HG02610 (cell line): ENCODE results near the gene LILRB3.
"Not testable (repeated sequence)": the region's sequence is repeated elsewhere in the genome, so short reads cannot be mapped to it uniquely, and the experiment has no call there.

ENCODE experiments used
- ATAC-seq: cut with Tn5 transposase; IDR thresholded peaks from one replicate; pipeline ENCODE4 v1.9.1; 2021; ENCODE audit warnings: mild to moderate bottlenecking, moderate library complexity; ENCODE audit not compliant: unreplicated experiment

The LILRB3 gene

DNA sequence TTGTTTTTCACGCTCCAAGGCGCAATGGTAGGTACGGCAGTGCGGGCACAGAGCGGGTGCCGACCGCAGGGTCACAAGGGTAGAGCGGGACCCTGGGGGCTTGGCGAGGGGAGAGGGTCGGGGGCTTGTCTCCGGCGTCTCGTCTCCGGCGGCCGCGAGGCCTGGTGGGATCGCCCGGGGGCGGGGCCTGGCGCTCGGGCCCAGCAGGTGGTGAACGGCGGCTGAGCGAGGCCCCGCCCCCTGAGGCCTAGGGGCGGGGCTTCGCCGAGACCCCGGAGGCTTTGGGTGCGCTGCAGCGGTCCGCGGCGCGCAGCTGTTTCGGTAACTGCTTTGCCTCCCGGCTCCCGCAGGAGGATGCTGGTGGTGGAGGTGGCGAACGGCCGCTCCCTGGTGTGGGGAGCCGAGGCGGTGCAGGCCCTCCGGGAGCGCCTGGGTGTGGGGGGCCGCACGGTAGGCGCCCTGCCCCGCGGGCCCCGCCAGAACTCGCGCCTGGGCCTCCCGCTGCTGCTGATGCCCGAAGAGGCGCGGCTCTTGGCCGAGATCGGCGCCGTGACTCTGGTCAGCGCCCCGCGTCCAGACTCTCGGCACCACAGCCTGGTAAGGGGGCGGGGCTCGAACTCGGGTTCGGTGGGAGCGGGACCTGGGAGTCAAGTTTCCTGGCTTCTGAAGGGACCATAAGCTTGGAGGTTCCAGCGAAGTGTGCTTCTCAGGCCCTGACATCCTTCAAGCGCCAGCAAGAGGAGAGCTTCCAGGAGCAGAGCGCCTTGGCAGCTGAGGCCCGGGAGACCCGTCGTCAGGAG is 31.6 kb downstream of the LILRB3 start, which contains the start of gene TSEN34:
Gene TSEN34, plus strand, starts transcription at position 298 of the 800 bp plus-strand sequence. Its CDS starts 57 bp downstream, at position 355.
- peak; percentile 29 for ATAC-seq

GRCh38 chr19:54190503-54191010 is 32.2 kb downstream of the LILRB3 start:
- ATAC-seq, result peak; percentile 49

DNA sequence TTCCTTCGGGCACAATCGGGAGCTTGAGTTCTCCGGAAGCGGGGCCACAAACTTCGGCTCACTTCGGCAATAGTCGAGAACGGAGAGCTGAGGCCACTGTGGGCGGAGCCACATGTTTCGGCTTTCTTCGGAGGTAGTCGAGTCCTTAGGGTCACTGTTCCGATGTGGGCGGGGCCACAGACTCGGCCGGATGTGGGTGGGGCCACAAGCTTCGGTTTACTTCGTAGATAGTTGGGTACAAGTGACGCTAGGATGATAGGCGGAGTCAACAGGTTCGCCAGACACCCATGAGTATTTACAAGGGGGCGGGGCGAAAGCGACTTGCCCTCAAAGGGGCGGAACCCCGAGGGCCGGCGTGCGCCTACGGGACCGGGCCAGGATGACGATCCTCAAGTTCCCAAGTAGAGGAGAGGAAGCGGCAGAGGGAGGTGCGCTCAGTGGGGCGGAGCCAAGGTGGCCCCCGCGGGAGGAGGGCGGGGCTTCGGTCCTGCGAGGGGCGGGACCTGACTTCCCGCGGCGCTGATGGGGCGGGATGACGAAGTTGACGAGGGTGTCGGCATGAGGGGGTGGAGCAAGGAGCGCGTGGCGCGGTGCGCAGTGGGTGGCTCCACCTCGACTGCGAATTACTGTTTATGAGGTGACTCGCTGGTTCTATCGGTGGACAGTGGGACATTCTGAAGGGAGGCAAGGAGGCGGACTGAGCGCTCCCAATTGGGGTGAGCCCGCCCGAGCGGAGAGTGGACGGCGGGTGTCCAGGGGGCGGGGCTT is 32.9 kb downstream of the LILRB3 start:
- ATAC-seq, result peak; percentile 48

- ATAC-seq, result peak; percentile 8
Observed at GRCh38 chr19:54189145-54189734, 33.6 kb downstream of the LILRB3 start, which contains the start of gene MBOAT7. Gene MBOAT7 (minus strand): TSS chr19:54189580. CDS start chr19:54188508, 1,072 bp downstream.

GRCh38 chr19:54188215-54188871 is 34.5 kb downstream of the LILRB3 start:
- no peak for ATAC-seq

DNA sequence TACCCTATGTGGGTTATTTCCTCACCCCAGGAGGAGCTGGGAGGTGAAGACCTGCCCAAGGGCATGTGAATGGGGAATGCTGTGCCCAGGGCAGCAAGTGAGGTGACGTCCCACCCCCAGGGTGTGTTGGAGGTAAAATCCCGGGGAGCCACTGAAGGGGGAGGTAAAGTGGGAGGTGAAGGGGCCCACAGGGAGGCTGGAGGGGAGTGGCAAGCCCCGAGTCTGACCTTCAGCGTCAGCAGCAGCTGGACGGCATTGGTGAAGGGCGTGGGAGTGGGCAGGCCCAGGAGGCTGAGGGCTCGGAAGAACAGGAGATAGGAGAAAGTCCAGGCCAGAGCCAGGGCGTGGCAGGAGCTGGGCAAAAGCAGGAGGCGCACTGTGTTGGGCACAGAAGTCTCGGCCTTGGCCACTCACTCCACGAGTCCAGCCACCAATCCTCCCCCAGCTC is 35.8 kb downstream of the LILRB3 start:
- ATAC-seq, result no peak

GRCh38 chr19:54186351-54186750 is 36.5 kb downstream of the LILRB3 start:
- no peak for ATAC-seq

GRCh38 chr19:54183431-54183830 is 39.4 kb downstream of the LILRB3 start:
- no peak for ATAC-seq

GRCh38 chr19:54181894-54182293 is 40.9 kb downstream of the LILRB3 start:
- ATAC-seq, result not testable (repeated sequence)

- ATAC-seq, result no peak
Observed at GRCh38 chr19:54180691-54181091, 42.1 kb downstream of the LILRB3 start.

GRCh38 chr19:54179921-54180461 is 42.8 kb downstream of the LILRB3 start:
- ATAC-seq, result no peak

DNA sequence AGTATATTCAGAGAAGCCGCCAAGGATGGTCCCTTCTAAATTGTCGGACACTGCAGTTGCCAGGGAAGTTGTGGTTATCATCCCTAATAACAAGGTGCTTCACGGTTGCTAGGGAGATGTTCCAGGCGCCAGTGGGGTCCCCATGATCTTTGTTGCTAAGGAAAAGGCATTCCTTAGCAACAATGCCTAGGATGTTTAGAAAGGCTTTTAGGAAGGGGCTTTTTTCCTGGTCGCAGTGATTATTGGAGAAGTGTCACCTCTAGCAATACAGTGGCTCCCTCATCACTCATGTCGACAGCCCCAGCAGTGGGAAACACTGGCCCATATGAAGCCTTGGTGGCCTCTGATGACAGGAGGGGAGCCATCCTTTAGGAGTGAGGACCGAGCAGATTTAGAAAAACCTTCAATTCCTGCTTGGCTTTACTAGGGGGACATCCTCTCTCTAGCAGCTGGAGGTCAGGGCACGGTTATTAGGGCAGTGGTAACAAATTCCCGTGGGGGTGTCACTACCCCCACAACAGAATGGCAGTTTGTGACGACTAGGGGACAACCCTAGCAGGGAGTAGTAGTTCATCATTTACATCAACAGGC is 43.5 kb downstream of the LILRB3 start:
- ATAC-seq, result no peak

DNA sequence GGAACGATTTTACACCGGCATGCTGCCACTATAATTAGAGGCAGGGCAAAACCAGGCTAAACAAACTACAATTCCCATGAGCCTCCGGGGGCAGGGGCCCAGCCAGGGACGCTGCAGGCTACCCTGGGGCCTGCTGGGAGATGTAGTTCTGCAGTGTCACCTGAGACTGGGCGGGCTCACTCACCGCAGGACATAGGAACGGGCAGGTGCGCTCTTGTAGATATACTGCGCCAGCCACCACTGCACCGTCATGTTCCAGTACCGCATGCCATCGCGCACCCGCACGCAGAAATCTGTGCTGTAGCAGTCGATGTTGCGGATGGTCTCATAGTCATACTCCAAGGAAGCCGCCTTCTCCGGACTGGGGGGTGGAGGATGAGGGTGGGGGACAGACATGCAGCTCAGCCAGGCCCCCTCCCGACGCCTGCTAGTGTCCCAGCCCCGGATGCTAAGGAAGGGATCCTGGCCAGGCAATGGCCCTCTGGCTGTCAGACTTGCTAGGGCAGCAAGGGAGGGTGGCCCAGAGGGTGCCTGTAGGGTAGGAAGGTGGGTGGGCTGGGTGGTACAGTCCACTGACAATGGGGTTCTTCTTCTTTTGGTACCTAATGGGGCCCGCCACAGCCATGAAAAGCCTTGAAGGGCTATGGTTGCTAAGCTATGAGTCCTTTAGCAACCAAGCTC is 44.1 kb downstream of the LILRB3 start:
- no peak for ATAC-seq

DNA sequence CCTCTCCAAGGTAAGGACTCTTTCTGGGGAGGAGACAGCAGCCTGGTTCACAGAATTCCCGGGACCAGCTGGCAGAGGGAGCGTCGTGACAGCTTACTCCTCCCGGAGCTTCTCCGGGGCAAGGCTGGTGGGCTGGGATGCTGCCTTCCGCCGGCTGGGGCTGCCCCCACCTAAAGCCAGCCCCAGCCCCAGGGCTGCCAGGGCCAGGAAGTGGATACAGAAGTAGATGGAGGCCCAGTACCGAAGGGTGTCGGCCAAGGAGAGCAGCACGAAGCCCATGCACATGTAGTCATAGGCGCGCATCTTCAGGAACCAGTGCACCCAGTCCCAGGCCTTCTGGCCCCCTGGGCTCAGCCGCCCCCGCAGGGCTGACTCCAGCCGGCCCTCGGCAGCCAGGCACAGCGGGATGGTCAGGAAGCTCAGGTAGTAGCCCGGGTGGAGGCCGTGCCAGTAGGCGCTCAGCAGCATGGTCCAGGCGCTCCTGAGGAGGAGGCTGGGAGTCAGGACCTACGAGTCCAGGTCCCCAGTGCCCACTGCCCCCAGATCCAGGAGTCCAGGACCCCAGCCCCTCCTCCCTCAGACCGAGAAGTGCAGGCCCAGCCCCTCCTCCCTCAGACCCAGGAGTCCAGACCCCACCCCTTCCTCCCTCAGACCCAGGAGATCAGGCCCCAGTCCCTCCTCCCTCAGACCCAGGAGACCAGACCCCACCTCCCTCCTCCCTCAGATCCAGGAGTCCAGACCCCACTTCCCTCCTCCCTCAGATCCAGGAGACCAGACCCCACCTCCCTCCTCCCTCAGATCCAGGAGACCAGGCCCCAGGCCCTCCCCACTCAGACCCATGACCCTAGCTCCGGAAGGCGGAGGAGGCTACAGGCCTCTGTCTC is 48.6 kb downstream of the LILRB3 start:
- no peak for ATAC-seq

DNA sequence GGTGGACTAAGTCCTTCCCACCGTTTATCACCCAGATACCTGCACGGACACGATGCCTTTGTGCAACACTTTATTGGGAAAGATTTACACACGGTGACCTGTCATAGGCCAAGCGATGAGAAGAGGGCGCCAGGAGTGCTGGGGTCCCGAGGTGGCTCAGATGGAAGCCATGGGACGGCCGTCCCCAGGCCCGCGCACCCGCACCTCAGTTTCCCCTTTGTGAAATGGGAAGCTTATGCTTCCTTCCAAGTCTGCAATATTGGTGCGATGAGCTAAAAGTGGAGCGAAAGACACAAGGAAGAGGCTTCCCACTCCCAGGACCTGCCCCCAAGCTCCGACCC is 49.5 kb downstream of the LILRB3 start:
- ATAC-seq, result no peak

DNA sequence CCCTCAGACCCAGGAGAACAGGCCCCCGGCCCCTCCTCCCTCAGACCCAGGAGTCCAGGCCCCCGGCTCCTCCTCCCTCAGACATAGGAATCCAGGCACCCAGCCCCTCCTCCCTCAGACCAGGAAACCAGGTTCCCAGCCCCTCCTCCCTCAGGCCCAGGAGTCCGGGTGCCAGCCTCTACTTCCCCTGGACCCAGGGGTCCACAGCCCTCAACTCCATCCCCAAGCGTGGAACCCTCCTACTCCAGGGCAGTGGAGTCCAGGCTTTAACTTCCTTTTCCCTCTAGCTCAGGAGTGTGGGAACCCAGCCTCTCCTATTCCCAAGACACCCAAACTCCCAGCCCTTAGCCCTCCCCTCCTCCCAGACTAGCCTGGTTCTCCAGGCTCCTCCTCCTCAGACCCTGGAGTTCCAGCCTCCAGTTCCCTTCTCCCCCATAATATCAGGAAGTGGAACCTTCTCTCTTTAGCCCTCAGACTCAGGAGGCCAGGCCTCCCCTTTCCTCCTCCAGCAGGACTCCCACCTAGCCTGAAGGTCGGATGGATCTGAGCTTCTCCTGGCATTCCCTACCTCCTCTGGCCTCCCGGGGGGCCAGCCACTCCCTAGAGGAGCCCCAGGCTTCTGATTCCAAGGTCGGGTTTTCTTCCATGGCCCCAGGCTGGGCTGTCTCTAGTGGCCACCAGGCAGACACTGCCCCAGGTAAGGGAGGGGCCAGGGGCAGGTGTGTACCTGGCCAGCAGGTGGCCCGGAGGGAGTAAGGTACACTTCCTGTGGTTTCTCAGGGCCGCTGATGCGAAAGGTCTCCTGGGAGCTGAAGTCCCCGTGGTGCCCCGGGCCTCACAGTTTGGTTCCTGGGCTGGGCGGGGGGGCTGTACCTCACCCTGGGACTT is 50.1 kb downstream of the LILRB3 start, which contains the start of gene TMC4:
Gene TMC4, minus strand, starts transcription at position 690 of the 888 bp plus-strand sequence. Its CDS starts 43 bp downstream, at position 647.
- no peak for ATAC-seq

DNA sequence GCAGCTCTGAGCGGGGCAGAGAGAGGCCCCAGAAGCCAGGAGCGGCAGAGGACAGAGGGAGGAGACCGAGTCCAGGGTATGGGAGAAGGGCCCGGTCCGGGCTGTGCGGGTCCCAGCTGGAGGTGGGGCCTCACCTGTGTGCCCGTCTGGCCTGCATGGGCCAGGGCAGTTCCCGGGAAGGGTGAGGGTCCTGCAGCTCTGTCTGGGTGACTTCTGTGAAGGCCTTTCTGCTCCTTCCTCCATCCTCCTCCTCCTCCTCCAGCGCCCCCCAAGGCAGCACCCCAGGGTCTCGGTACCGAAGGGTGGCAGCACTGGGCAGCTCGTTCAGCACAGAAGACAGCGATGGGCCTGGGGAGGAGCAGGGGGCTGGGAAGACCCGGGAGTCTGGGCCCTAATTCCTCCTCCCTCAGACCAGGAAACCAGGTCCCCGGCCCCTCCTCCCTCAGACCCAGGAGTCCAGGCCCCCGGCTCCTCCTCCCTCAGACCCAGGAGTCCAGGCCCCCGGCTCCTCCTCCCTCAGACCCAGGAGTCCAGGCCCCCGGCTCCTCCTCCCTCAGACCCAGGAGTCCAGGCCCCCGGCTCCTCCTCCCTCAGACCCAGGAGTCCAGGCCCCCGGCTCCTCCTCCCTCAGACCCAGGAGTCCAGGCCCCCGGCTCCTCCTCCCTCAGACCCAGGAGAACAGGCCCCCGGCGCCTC is 50.9 kb downstream of the LILRB3 start:
- ATAC-seq, result not testable (repeated sequence)
